Thyroid gland (tissue), 4 donors: ENCODE data around the gene DKK2.

ENCODE experiments used
- POLR2A ChIP-seq, 2 donors: fragments of 450-650 bp; IDR thresholded peaks; one replicate each; pipeline ENCODE4 v1.6.1; 2017; ENCODE audit warnings: antibody characterized with exemption in 2 of 2, mild to moderate bottlenecking in 2 of 2, moderate library complexity in 1 of 2
- TF ChIP-seq, protein P1 (sequence below), 6 experiments: fragments of 200-600 bp in 3 of 6; fragments of 450-650 bp in 3 of 6; sonication (generic) in 3 of 6; IDR thresholded peaks; one replicate each; pipeline ENCODE4 v1.5.1; 2016 to 2019; ENCODE audit warnings: antibody characterized with exemption in 6 of 6, mild to moderate bottlenecking in 2 of 6, inconsistent platforms in 1 of 6, moderate library complexity in 1 of 6

DNA sequence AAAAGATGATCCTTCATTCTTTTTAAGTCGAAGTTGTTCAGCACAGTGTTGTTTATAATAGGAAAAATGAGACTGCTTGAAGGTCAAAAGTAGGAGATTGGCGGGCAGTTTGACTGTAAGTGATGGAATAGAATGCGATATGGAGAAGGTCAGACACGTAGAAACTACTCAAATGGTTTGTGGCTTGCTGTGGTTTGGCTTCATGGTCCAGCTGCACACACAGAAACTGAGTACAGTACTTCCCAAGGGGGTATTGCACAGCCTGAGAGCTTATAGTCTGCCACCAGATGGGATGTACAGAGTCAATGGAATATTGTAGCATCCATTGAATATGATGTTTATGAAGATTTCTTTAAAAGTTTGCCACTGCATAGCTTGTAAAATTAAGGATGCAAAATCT, 41.1 kb upstream of the DKK2 start:
- TF ChIP-seq, protein P1, sequence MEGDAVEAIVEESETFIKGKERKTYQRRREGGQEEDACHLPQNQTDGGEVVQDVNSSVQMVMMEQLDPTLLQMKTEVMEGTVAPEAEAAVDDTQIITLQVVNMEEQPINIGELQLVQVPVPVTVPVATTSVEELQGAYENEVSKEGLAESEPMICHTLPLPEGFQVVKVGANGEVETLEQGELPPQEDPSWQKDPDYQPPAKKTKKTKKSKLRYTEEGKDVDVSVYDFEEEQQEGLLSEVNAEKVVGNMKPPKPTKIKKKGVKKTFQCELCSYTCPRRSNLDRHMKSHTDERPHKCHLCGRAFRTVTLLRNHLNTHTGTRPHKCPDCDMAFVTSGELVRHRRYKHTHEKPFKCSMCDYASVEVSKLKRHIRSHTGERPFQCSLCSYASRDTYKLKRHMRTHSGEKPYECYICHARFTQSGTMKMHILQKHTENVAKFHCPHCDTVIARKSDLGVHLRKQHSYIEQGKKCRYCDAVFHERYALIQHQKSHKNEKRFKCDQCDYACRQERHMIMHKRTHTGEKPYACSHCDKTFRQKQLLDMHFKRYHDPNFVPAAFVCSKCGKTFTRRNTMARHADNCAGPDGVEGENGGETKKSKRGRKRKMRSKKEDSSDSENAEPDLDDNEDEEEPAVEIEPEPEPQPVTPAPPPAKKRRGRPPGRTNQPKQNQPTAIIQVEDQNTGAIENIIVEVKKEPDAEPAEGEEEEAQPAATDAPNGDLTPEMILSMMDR (IDR thresholded peaks at IDR 0.05), result no peak
- TF ChIP-seq POLR2A (IDR thresholded peaks at IDR 0.05), result no peak
